ENCODE results near the gene CCR7. TPM values are rescaled to one million over a fixed set of nuclear protein-coding genes. Genes with fewer than 3 reads are reported as not detected.
"Not testable (repeated sequence)": the region's sequence is repeated elsewhere in the genome, so short reads cannot be mapped to it uniquely, and the experiment has no call there.

Gene CCR7
- total RNA-seq, 1 experiment from 2014 or later = not detected

- Mint-ChIP-seq H3K4me3 (ENCODE audit: unreplicated experiment) (no peak overlapping the region), H3K27me3 (ENCODE audit: insufficient read depth, unreplicated experiment) (no peaks in the 10 kb centered on the region), H3K27ac (ENCODE audit: unreplicated experiment) (no peak overlapping the region), H3K36me3 (ENCODE audit: insufficient read depth, unreplicated experiment) (peaks cover 6% of the 10 kb centered on the region), H3K4me1 (ENCODE audit: low read depth, unreplicated experiment) (peaks cover 30% of the 10 kb centered on the region), H3K9me3 (ENCODE audit: unreplicated experiment) (no peaks in the 10 kb centered on the region)
- ChIA-PET CTCF (interaction anchor here (0.6 to 2.6 kb wide), 3 partner anchors 13 to 61 kb away, joined by 3 to 20 read pairs (median 5); no protein-coding TSS in a partner anchor), POLR2A (no interaction called here)
- Histone ChIP-seq H3K4me1 (peaks cover 38% of the 10 kb centered on the region), H3K4me3 (ENCODE audit: low read depth, low read length) (no peak overlapping the region), H3K36me3 (ENCODE audit: control insufficient read depth, insufficient read depth, low read length) (no peaks in the 10 kb centered on the region), H3K9me3 (no peaks in the 10 kb centered on the region), H3K27me3 (replicated peaks; ENCODE audit: control insufficient read depth, insufficient read depth, low read length) (no peaks in the 10 kb centered on the region)
- BruUV-seq (replicated peaks) = no TSS peak
- TF ChIP-seq, protein P1, sequence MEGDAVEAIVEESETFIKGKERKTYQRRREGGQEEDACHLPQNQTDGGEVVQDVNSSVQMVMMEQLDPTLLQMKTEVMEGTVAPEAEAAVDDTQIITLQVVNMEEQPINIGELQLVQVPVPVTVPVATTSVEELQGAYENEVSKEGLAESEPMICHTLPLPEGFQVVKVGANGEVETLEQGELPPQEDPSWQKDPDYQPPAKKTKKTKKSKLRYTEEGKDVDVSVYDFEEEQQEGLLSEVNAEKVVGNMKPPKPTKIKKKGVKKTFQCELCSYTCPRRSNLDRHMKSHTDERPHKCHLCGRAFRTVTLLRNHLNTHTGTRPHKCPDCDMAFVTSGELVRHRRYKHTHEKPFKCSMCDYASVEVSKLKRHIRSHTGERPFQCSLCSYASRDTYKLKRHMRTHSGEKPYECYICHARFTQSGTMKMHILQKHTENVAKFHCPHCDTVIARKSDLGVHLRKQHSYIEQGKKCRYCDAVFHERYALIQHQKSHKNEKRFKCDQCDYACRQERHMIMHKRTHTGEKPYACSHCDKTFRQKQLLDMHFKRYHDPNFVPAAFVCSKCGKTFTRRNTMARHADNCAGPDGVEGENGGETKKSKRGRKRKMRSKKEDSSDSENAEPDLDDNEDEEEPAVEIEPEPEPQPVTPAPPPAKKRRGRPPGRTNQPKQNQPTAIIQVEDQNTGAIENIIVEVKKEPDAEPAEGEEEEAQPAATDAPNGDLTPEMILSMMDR (IDR thresholded peaks at IDR 0.05; ENCODE audit: insufficient read depth in 1 of 2, low read depth in 1 of 2, low read length in 1 of 2, severe bottlenecking in 1 of 2, unreplicated experiment in 1 of 2) = no peak
- intact Hi-C loops (cut with micrococcal nuclease; ENCODE audit: unreplicated experiment) = no loop called here
- DNase-seq = no peak
These were observed 18.0 kb downstream of the CCR7 start for GRCh38 chr17:40547079-40547784.

DNA sequence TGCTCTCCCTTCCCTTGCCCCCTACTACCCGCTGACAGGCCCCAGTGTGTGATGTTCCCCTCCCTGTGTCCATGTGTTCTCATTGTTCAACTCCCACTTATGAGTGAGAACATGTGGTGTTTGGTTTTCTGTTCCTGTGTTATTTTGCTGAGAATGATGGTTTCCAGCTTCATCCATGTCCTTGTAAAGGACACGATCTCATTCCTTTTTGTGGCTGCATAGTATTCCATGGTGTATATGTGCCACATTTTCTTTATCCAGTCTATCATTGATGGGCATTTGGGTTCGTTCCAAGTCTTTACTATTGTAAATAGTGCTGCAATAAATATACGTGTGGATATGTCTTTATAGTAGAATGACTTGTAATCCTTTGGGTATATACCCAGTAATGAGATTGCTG is 18.8 kb downstream of the CCR7 start:
- H3K9me3 Mint-ChIP-seq (ENCODE audit: unreplicated experiment); CTCF ChIA-PET: not testable (repeated sequence)
- H3K4me1 ChIP-seq = peaks cover 31% of the 10 kb centered on the region

DNA sequence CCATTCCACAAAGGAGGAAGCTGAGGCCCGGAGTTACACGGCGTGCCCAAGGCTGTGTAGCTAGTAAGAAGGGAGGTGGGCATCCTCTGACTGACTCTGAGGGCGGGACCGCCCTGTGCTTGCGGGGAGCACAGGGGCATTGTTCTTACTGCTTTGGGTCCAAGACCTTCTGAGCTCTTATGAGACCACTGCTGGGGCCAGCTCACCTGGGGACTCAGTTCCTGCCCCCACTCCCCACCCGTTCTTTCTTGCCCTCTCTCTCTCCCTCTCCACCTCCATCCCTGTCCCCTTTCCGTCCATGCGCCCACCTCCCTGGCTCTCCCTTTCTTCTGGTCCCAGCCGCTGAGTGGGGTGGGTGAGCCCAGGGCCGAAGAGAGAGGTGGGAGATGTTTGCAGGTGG is 19.6 kb downstream of the CCR7 start:
- CTCF ChIA-PET = interaction anchor here (0.5 to 1.1 kb wide), 3 partner anchors 9 to 14 kb away, joined by 3 to 4 read pairs (median 3); no protein-coding TSS in a partner anchor
- H3K9me3 ChIP-seq = no peaks in the 10 kb centered on the region
- peaks cover 22% of the 10 kb centered on the region for H3K4me1 ChIP-seq
- H3K27me3 ChIP-seq (replicated peaks; ENCODE audit: control insufficient read depth, insufficient read depth, low read length) = no peaks in the 10 kb centered on the region
- H3K4me3 ChIP-seq (ENCODE audit: low read depth, low read length) = no peak overlapping the region
- TF ChIP-seq, protein P1 (IDR thresholded peaks at IDR 0.05; ENCODE audit: insufficient read depth in 1 of 2, low read depth in 1 of 2, low read length in 1 of 2, severe bottlenecking in 1 of 2, unreplicated experiment in 1 of 2) = no peak
- no peak overlapping the region for H3K27ac Mint-ChIP-seq (ENCODE audit: unreplicated experiment)
- peaks cover 17% of the 10 kb centered on the region for H3K4me1 Mint-ChIP-seq (ENCODE audit: low read depth, unreplicated experiment)
- intact Hi-C loops (cut with micrococcal nuclease; ENCODE audit: unreplicated experiment) = no loop called here
- H3K4me3 Mint-ChIP-seq (ENCODE audit: unreplicated experiment) = no peak overlapping the region
- H3K9me3 Mint-ChIP-seq (ENCODE audit: unreplicated experiment) = no peaks in the 10 kb centered on the region
- peak in 1 of 2 experiments; percentile 23 for DNase-seq
- no peaks in the 10 kb centered on the region for H3K36me3 ChIP-seq (ENCODE audit: control insufficient read depth, insufficient read depth, low read length)
- no TSS peak for BruUV-seq (replicated peaks)
- H3K36me3 Mint-ChIP-seq (ENCODE audit: insufficient read depth, unreplicated experiment) = no peaks in the 10 kb centered on the region
- no peaks in the 10 kb centered on the region for H3K27me3 Mint-ChIP-seq (ENCODE audit: insufficient read depth, unreplicated experiment)
- POLR2A ChIA-PET = no interaction called here

More for the DNA sequence above, 18.8 kb downstream of the CCR7 start:
- BruUV-seq (replicated peaks); DNase-seq; intact Hi-C loops (cut with micrococcal nuclease; ENCODE audit: unreplicated experiment); H3K27me3 Mint-ChIP-seq (ENCODE audit: insufficient read depth, unreplicated experiment); H3K36me3 ChIP-seq (ENCODE audit: control insufficient read depth, insufficient read depth, low read length); H3K27ac Mint-ChIP-seq (ENCODE audit: unreplicated experiment); H3K27me3 ChIP-seq (replicated peaks; ENCODE audit: control insufficient read depth, insufficient read depth, low read length); H3K9me3 ChIP-seq; H3K36me3 Mint-ChIP-seq (ENCODE audit: insufficient read depth, unreplicated experiment); H3K4me3 Mint-ChIP-seq (ENCODE audit: unreplicated experiment); POLR2A ChIA-PET; H3K4me3 ChIP-seq (ENCODE audit: low read depth, low read length): not testable (repeated sequence)
- H3K4me1 Mint-ChIP-seq (ENCODE audit: low read depth, unreplicated experiment) = peaks cover 23% of the 10 kb centered on the region
